Right lobe of liver (tissue), 6 donors: ENCODE measurements around the gene SPIRE1. TPM values are rescaled to one million over a fixed set of nuclear protein-coding genes. Genes with fewer than 3 reads are reported as not detected.
A peak's percentile ranks its signal among the peaks of the same experiment; 100 is the strongest.

Source experiments
- ATAC-seq, 4 donors: fragments of 200-7000 bp; cut with Tn5 transposase; one replicate each; pipeline ENCODE4 v1.9.1; 2020; ENCODE audit warnings: mild to moderate bottlenecking in 4 of 4, moderate library complexity in 4 of 4
- DNase-seq, 3 donors: peaks; one replicate each; pipeline ENCODE4 v3.0.0-alpha.2; 2020
- H3K27ac ChIP-seq, 3 donors: fragments of 200-600 bp; one replicate each; pipeline ENCODE4 v1.8.0; 2022
- H3K27me3 ChIP-seq, 2 donors: fragments of 200-600 bp; one replicate each; pipeline ENCODE4 v1.8.0; 2022
- H3K36me3 ChIP-seq, 4 donors: fragments of 200-600 bp; sonication (generic) in 1 of 4; one replicate each; pipeline versions ENCODE4 v1.5.1 to v1.8.0; 2017 to 2022; ENCODE audit warnings: control low read depth in 1 of 4
- H3K4me1 ChIP-seq, 4 donors: fragments of 200-600 bp; sonication (generic) in 1 of 4; one replicate each; pipeline versions ENCODE4 v1.5.1 to v1.8.0; 2017 to 2022; ENCODE audit warnings: control low read depth in 1 of 4
- H3K4me3 ChIP-seq, 3 donors: fragments of 200-600 bp; one replicate each; pipeline ENCODE4 v1.8.0; 2022
- H3K9me3 ChIP-seq, 4 donors: fragments of 200-600 bp; sonication (generic) in 1 of 4; one replicate each; pipeline versions ENCODE4 v1.5.1 to v1.8.0; 2017 to 2022; ENCODE audit warnings: control low read depth in 1 of 4
- CTCF ChIP-seq, 4 donors: fragments of 200-600 bp in 3 of 4; fragments of 450-650 bp in 1 of 4; IDR thresholded peaks; one replicate each; pipeline versions ENCODE4 v1.5.1 to v1.8.0; 2016 to 2022; ENCODE audit warnings: antibody characterized with exemption in 4 of 4, mild to moderate bottlenecking in 2 of 4
- POLR2A ChIP-seq: fragments of 450-650 bp; IDR thresholded peaks from one replicate; pipeline ENCODE4 v1.6.1; 2017; ENCODE audit warnings: antibody characterized with exemption, mild to moderate bottlenecking
- WGBS: methylation state at CpG from one replicate; pipeline ENCODE4 v1.1.6; 2018; ENCODE audit warnings: low coverage, low lambda C conversion rate; ENCODE audit not compliant: insufficient coverage; ENCODE audit errors: missing lambda C conversion rate; 5-methylcytosine and 5-hydroxymethylcytosine counted together
- intact Hi-C, 2 donors: fragments of 100-400 bp; cut with DNase I; formaldehyde crosslinking; loops; one replicate each; pipeline versions ENCODE4 v1.11.2 to v1.14.1; 2022
- total RNA-seq, 6 experiments: library from RNA; depleted of rRNA in 2 of 6; stranded (reverse); fragments of >200 nt in 2 of 6; fragmentation: NEBNext Ultra II Directional in 3 of 6; extraction: Animal tissue kit (Norgen Biotek cat#: 25700) in 3 of 6; gene quantifications; one replicate each; pipeline versions ENCODE4 v1.1.0 to v1.2.4, GENCODE V29; 2016 to 2023
- donor health status: DM: no; HTN: yes; CAD: no.
- donor health status: DM: no; HTN: no; CAD: no.
- donor health status: DM: no; HTN: no; CAD: no.
- donor health status: DM: no; HTN: yes; CAD: no.
- donor health status: DM: no; HTN: yes; CAD: no.

The SPIRE1 gene
- total RNA-seq, 6 experiments from 2014 or later: 2.2 to 19.1 (median 7.9) TPM

GRCh38 chr18:12615748-12616147 lies 42.2 kb downstream of the SPIRE1 start:
- no peaks in the 10 kb centered on the region for H3K36me3 ChIP-seq
- H3K9me3 ChIP-seq: no peaks in the 10 kb centered on the region
- TF ChIP-seq POLR2A (no peak), CTCF (IDR thresholded peaks at IDR 0.05) (no peak)
- no peak overlapping the region for H3K4me3 ChIP-seq
- H3K4me1 ChIP-seq: no peaks in the 10 kb centered on the region
- no peak overlapping the region for H3K27ac ChIP-seq
- no peak for ATAC-seq
- DNase-seq: no peak
- 41% methylated on average over 2 of the region's 2 CpGs for WGBS
- H3K27me3 ChIP-seq: no peaks in the 10 kb centered on the region
- intact Hi-C loops: no loop called here

- H3K27me3 ChIP-seq: no peaks in the 10 kb centered on the region
- TF ChIP-seq CTCF (IDR thresholded peaks at IDR 0.05): no peak
- TF ChIP-seq POLR2A: no peak
- no peak overlapping the region for H3K27ac ChIP-seq
- ATAC-seq: peak in 2 of 4 donors; percentile 48 to 80
- 35% methylated on average over 1 of the region's 1 CpG for WGBS
- no peaks in the 10 kb centered on the region for H3K9me3 ChIP-seq
- intact Hi-C loops: no loop called here
- no peaks in the 10 kb centered on the region for H3K36me3 ChIP-seq
- no peak overlapping the region for H3K4me3 ChIP-seq
- no peaks in the 10 kb centered on the region for H3K4me1 ChIP-seq
- no peak for DNase-seq
Measured at GRCh38 chr18:12608301-12608700, 49.6 kb downstream of the SPIRE1 start.

- peak; percentile 28 to 73 (median 55) for ATAC-seq
- Histone ChIP-seq H3K4me3 (no peak overlapping the region), H3K27ac (peak overlapping the region; percentile 16 to 51 (median 39)), H3K36me3 (no peaks in the 10 kb centered on the region), H3K4me1 (no peaks in the 10 kb centered on the region), H3K9me3 (no peaks in the 10 kb centered on the region), H3K27me3 (no peaks in the 10 kb centered on the region)
- DNase-seq: no peak
- WGBS: 43% methylated on average over 7 of the region's 10 CpGs
- TF ChIP-seq CTCF (IDR thresholded peaks at IDR 0.05) (no peak), POLR2A (no peak)
- intact Hi-C loops: no loop called here
Measured at GRCh38 chr18:12606592-12607315, 51.2 kb downstream of the SPIRE1 start.

- H3K4me1 ChIP-seq: no peaks in the 10 kb centered on the region
- no peak for ATAC-seq
- H3K27me3 ChIP-seq: no peaks in the 10 kb centered on the region
- no peak overlapping the region for H3K27ac ChIP-seq
- DNase-seq: no peak
- intact Hi-C loops: no loop called here
- H3K9me3 ChIP-seq: no peaks in the 10 kb centered on the region
- H3K36me3 ChIP-seq: no peaks in the 10 kb centered on the region
- TF ChIP-seq CTCF (IDR thresholded peaks at IDR 0.05) (no peak), POLR2A (no peak)
- WGBS: 50% methylated on average over 3 of the region's 3 CpGs
- H3K4me3 ChIP-seq: no peak overlapping the region
Measured at GRCh38 chr18:12604445-12605007, 53.4 kb downstream of the SPIRE1 start.
